Testis (tissue), 3 donors: ENCODE results near the gene PRKCZ. TPM values are rescaled to one million over a fixed set of nuclear protein-coding genes. Genes with fewer than 3 reads are reported as not detected.
A peak's percentile ranks its signal among the peaks of the same experiment; 100 is the strongest.

Experiments used
- DNase-seq: peaks from one replicate; pipeline ENCODE4 v3.0.0-alpha.2; 2019
- H3K27ac ChIP-seq, 2 donors: fragments of 200-600 bp; sonication (generic); one replicate each; pipeline ENCODE4 v1.5.1; 2019
- H3K27me3 ChIP-seq: fragments of 200-600 bp; sonication (generic); one replicate; pipeline ENCODE4 v1.5.1; 2019
- H3K36me3 ChIP-seq: fragments of 200-600 bp; sonication (generic); one replicate; pipeline ENCODE4 v1.5.1; 2017; ENCODE audit warnings: low read depth; ENCODE audit errors: missing control alignments
- H3K4me1 ChIP-seq: fragments of 200-600 bp; sonication (generic); one replicate; pipeline ENCODE4 v1.5.1; 2019
- H3K4me3 ChIP-seq, 2 donors: fragments of 200-600 bp; sonication (generic); one replicate each; pipeline ENCODE4 v1.5.1; 2017 to 2019
- H3K9me3 ChIP-seq: fragments of 200-600 bp; sonication (generic); one replicate; pipeline ENCODE4 v1.5.1; 2017
- CTCF ChIP-seq, 3 experiments: fragments of 450-650 bp in 2 of 3; fragments of 200-600 bp in 1 of 3; sonication (generic) in 1 of 3; IDR thresholded peaks; one replicate each; pipeline ENCODE4 v1.5.1; 2016 to 2019; ENCODE audit warnings: antibody characterized with exemption in 3 of 3, mild to moderate bottlenecking in 2 of 3, moderate library complexity in 1 of 3
- POLR2A ChIP-seq: fragments of 450-650 bp; IDR thresholded peaks from one replicate; pipeline ENCODE4 v1.6.1; 2017; ENCODE audit warnings: antibody characterized with exemption, mild to moderate bottlenecking, moderate library complexity
- WGBS, 2 donors: methylation state at CpG; one replicate each; pipeline ENCODE4 v1.1.5; 2018; 5-methylcytosine and 5-hydroxymethylcytosine counted together
- intact Hi-C: fragments of 100-400 bp; cut with DNase I; formaldehyde crosslinking; loops from one replicate; pipeline ENCODE4 v1.15.1; 2023; ENCODE audit warnings: low total_unique reads
- polyA plus RNA-seq: library from polyadenylated mRNA; stranded (reverse); fragments of 350-450 nt; fragmentation: Illumina TruSeq; extraction: RNeasy Lipid Tissue Mini Kit (QIAGEN cat#74804); gene quantifications from one replicate; pipeline ENCODE4 v1.2.3, GENCODE V29; 2014; ENCODE audit warnings: low read depth, low replicate concordance; ENCODE audit not compliant: insufficient read depth
- total RNA-seq, 2 donors: library from RNA; depleted of rRNA; stranded (reverse); fragments of >200 nt; gene quantifications; one replicate each; pipeline ENCODE4 v1.2.3, GENCODE V29; 2016

The PRKCZ gene
- total and polyA plus RNA-seq, 3 donors from 2014 or later, result 86.4 to 142 (median 123) TPM

- 64 to 80% methylated on average over 10 to 21 of the region's 21 CpGs for WGBS, 2 donors
- intact Hi-C loops, result no loop called here
- Histone ChIP-seq H3K36me3 (no peaks in the 10 kb centered on the region), H3K4me3 (no peak overlapping the region), H3K9me3 (no peaks in the 10 kb centered on the region), H3K27ac (peak overlapping the region; percentile 89 to 95), H3K4me1 (peaks cover 31% of the 10 kb centered on the region), H3K27me3 (no peaks in the 10 kb centered on the region)
- DNase-seq, result no peak
- TF ChIP-seq CTCF (IDR thresholded peaks at IDR 0.05), result no peak
- no peak for TF ChIP-seq POLR2A
These were observed 164.5 kb downstream of the PRKCZ start for GRCh38 chr1:2214541-2215241.

GRCh38 chr1:2215329-2215728 is 165.1 kb downstream of the PRKCZ start:
- no peak overlapping the region for H3K27ac ChIP-seq
- DNase-seq, result no peak
- TF ChIP-seq CTCF (IDR thresholded peaks at IDR 0.05) (no peak), POLR2A (no peak)
- no peaks in the 10 kb centered on the region for H3K36me3 ChIP-seq
- no peak overlapping the region for H3K4me3 ChIP-seq
- peaks cover 30% of the 10 kb centered on the region for H3K4me1 ChIP-seq
- no peaks in the 10 kb centered on the region for H3K27me3 ChIP-seq
- intact Hi-C loops, result no loop called here
- no peaks in the 10 kb centered on the region for H3K9me3 ChIP-seq
- 89 to 94% methylated on average over 3 to 14 of the region's 14 CpGs for WGBS, 2 donors

- no peak overlapping the region for H3K27ac ChIP-seq
- WGBS, 2 donors, result 91 to 93% methylated on average over 9 to 24 of the region's 25 CpGs
- peaks cover 30% of the 10 kb centered on the region for H3K4me1 ChIP-seq
- H3K9me3 ChIP-seq, result no peaks in the 10 kb centered on the region
- DNase-seq, result no peak
- intact Hi-C loops, result no loop called here
- H3K4me3 ChIP-seq, result no peak overlapping the region
- H3K27me3 ChIP-seq, result no peaks in the 10 kb centered on the region
- H3K36me3 ChIP-seq, result no peaks in the 10 kb centered on the region
- TF ChIP-seq CTCF (IDR thresholded peaks at IDR 0.05), result no peak
- no peak for TF ChIP-seq POLR2A
These were observed 165.9 kb downstream of the PRKCZ start for GRCh38 chr1:2215909-2216766.

GRCh38 chr1:2216767-2217058 is 166.5 kb downstream of the PRKCZ start:
- H3K4me1 ChIP-seq, result peaks cover 30% of the 10 kb centered on the region
- DNase-seq, result no peak
- no peaks in the 10 kb centered on the region for H3K9me3 ChIP-seq
- 87 to 94% methylated on average over 4 to 7 of the region's 7 CpGs for WGBS, 2 donors
- TF ChIP-seq POLR2A (no peak), CTCF (IDR thresholded peaks at IDR 0.05) (no peak)
- H3K27ac ChIP-seq, result no peak overlapping the region
- no peak overlapping the region for H3K4me3 ChIP-seq
- intact Hi-C loops, result no loop called here
- no peaks in the 10 kb centered on the region for H3K36me3 ChIP-seq
- no peaks in the 10 kb centered on the region for H3K27me3 ChIP-seq
